Sciatic nerve (tissue), 2 donors: ENCODE results near the gene LPP. TPM values are rescaled to one million over a fixed set of nuclear protein-coding genes. Genes with fewer than 3 reads are reported as not detected.

ENCODE experiments used
- ATAC-seq: fragments of 200-7000 bp; cut with Tn5 transposase; one replicate; pipeline ENCODE4 v1.9.1; 2020; ENCODE audit warnings: mild to moderate bottlenecking, moderate library complexity
- DNase-seq: peaks from one replicate; pipeline ENCODE4 v3.0.0-alpha.2; 2020; ENCODE audit warnings: low spot score
- intact Hi-C: fragments of 100-400 bp; cut with DNase I; formaldehyde crosslinking; loops from one replicate; pipeline ENCODE4 v1.14.2; 2022
- total RNA-seq: library from RNA; stranded (reverse); fragmentation: NEBNext Ultra II Directional; extraction: Animal tissue kit (Norgen Biotek cat#: 25700); gene quantifications from one replicate; pipeline ENCODE4 v1.2.1, GENCODE V29; 2021
- donor health status: DM: no; HTN: no; CAD: no.
- donor health status: DM: no; HTN: no; CAD: no.

Gene LPP
- total RNA-seq, 1 donor from 2014 or later = 231 TPM

- DNase-seq (no peak), ATAC-seq (peak; percentile 48)
- intact Hi-C loops = no loop called here
Measured at GRCh38 chr3:188641076-188641475, 487.1 kb downstream of the LPP start.

GRCh38 chr3:188643736-188644135 is 489.8 kb downstream of the LPP start:
- intact Hi-C loops = no loop called here
- no peak for DNase-seq
- ATAC-seq = no peak

DNA sequence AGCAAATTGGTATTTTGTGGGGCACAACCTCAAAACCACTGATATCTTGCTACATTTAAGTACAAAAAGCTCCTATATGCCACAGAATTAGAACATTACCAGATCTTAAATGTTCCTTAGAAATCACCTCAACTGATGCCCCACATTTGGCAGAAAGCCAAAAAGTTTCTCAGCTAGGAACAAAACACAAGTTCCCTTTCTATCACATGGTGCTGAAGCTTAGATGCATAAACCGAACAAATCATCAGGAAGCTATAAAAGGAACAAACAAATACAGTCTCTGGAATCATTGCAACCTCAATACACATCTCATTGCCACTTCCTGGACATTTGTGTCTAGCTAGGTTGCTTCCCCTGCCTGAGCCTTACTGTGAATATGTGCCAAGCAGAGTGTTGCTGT is 492.6 kb downstream of the LPP start:
- ATAC-seq (peak; percentile 75), DNase-seq (no peak)
- intact Hi-C loops = no loop called here

GRCh38 chr3:188647237-188647636 is 493.3 kb downstream of the LPP start:
- DNase-seq (no peak), ATAC-seq (peak; percentile 79)
- intact Hi-C loops = no loop called here

- DNase-seq (no peak), ATAC-seq (no peak)
- intact Hi-C loops = no loop called here
Measured at GRCh38 chr3:188649521-188649920, 495.6 kb downstream of the LPP start.

GRCh38 chr3:188656196-188656982 is 502.4 kb downstream of the LPP start:
- DNase-seq (no peak), ATAC-seq (peak; percentile 62)
- intact Hi-C loops = no loop called here

DNA sequence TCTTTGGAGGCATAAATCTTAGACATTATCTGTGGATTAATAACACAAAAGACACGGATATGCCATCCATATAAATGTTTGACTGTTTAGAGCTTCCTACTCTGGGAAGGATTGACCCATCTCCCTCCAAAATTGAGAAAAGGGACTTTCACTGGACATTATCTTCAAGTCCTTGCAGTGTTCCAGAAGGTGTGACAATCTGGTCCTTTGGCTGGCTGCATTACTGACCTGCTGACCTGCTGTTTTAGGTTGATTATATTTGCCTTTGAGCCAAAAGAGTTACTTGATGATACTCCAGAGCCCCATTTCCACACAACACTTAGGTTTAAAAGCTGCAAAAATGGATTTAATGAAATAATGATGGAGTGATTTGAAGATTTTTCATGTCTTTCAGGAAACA is 504.6 kb downstream of the LPP start:
- DNase-seq (no peak), ATAC-seq (no peak)
- intact Hi-C loops = no loop called here

GRCh38 chr3:188659449-188660090 is 505.6 kb downstream of the LPP start:
- ATAC-seq (no peak), DNase-seq (no peak)
- intact Hi-C loops = no loop called here

- DNase-seq (no peak), ATAC-seq (no peak)
- intact Hi-C loops = no loop called here
Measured at GRCh38 chr3:188660415-188660814, 506.5 kb downstream of the LPP start.

DNA sequence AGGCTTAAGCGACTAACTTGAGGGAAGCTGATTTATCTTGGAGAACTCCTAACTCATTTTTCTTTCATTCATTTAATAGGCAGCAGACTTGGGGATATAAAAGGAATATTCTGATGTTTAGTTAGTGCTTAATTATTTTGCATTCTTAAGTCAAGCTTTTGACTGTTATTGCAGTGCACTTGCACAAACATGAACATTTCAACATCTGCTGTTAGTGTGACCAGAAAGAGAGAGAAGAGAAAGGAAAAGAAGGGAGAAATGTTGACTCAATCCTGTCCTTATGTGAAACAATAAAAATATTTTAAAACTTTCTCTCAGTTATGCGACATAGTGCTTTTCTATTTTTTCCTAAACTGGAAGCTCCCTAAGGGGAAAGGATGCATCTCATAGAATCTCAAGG is 507.8 kb downstream of the LPP start:
- DNase-seq (no peak), ATAC-seq (no peak)
- intact Hi-C loops = no loop called here

DNA sequence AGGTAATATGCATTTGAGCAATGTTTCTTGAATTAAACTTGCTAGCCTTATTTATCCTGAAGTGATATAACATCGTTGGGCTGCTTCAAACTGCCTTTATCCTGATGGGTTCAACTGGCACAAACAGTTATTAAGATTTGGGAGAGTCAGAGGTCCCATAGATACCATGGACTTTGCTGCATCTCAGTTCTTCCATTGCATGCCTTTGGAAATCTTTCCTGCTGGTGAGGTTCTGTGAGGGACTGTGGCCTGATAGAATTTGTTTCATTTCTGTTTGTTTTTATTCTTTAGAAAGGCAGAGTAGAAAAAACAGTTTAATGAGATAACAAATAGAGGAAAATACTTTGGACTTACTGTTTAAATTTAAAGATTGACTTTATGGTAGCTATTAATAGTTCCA is 508.3 kb downstream of the LPP start:
- ATAC-seq (no peak), DNase-seq (no peak)
- intact Hi-C loops = no loop called here

DNA sequence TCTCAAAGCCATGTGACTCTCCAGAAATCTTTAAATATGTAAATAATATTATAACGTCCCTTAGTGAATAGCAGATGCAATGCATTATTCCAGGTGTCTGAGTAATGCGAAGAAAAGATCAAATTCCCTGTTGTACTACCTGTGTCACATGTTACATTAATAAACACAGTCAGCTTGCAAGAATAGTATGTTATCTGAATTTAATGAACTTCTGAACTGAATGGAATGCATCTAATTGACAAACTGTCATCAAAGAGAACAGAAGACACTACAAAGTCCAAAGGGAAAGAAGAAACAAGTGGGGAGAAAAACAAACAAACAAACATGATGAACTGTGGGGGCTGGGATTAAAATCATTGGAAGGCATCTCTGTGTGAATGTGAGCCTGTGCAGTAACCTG is 508.8 kb downstream of the LPP start:
- intact Hi-C loops = no loop called here
- no peak for ATAC-seq
- DNase-seq = no peak

DNA sequence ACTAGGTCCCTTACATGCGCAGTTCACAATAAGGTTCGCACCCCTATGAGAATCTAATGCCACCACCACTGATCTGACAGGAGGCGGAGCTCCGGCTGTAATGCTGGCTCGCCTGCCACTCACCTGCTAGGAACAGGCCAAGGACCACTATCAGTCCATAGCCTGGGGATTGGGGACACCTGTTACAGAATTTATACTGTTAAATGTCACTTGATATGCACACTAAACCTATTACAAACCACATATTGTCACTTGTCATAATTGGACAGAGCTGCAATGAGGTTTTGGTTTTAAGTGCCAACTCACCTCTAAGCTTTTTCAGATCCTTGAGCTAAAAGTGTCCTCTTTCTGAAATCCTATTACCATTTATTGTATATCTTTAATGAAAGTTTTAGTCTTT is 509.9 kb downstream of the LPP start:
- ATAC-seq (no peak), DNase-seq (no peak)
- intact Hi-C loops = no loop called here

DNA sequence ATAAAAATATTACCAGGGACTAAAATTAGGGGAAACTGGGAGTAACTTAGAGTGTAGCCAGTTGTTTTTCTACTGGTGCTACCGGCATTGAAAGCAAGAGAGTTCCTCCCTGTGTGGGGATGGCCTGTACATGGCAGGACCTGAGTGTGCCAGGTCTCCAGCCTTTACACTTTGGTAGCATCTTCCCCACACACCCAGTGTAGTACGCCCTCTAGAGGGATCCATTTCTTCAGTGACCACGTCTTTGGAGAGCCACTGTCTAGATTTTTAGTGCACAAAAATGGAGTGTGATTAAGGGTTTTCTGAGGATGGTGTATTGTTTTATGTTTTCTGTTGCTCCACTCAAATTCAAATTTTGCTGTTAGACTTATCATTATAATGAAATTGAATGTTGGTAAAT is 510.8 kb downstream of the LPP start:
- intact Hi-C loops = no loop called here
- ATAC-seq (no peak), DNase-seq (no peak)

GRCh38 chr3:188667926-188668325 is 514.0 kb downstream of the LPP start:
- intact Hi-C loops = no loop called here
- no peak for DNase-seq
- no peak for ATAC-seq

DNA sequence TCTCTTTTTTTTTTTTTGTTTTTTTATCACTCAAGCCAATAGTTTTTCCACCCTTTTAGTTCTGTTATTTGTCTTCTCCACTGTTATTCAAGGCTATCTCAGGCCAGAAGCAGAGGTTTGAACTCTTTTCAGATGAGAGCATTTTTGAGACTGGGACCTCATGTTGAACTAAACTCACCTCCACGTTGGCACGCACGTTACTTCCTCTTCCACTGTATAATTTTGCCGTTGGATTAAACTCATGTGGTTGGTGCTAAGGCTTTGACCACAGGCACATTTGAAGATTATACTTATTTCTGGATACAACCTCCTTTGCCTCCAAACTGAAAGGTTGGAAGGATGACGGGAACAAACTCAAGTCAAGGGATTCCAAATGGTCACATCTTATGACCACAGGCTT is 516.5 kb downstream of the LPP start:
- ATAC-seq (no peak), DNase-seq (no peak)
- intact Hi-C loops = no loop called here

- ATAC-seq = no peak
- intact Hi-C loops = no loop called here
- no peak for DNase-seq
Measured at GRCh38 chr3:188671971-188672370, 518.0 kb downstream of the LPP start.

- intact Hi-C loops = no loop called here
- no peak for ATAC-seq
- DNase-seq = no peak
Measured at GRCh38 chr3:188672840-188673239, 518.9 kb downstream of the LPP start.

- peak; percentile 90 for ATAC-seq
- intact Hi-C loops = no loop called here
- no peak for DNase-seq
Measured at GRCh38 chr3:188673646-188674186, 519.8 kb downstream of the LPP start.

GRCh38 chr3:188674595-188674994 is 520.6 kb downstream of the LPP start:
- intact Hi-C loops = no loop called here
- ATAC-seq (no peak), DNase-seq (no peak)

- DNase-seq (no peak), ATAC-seq (no peak)
- intact Hi-C loops = no loop called here
Measured at GRCh38 chr3:188677344-188677743, 523.4 kb downstream of the LPP start.
